HG03520 (cell line): ENCODE data around the gene PRKG1.
"Not testable (repeated sequence)": the region's sequence is repeated elsewhere in the genome, so short reads cannot be mapped to it uniquely, and the experiment has no call there.

Experiments
- ATAC-seq: cut with Tn5 transposase; IDR thresholded peaks from one replicate; pipeline ENCODE4 v1.9.1; 2021; ENCODE audit warnings: mild to moderate bottlenecking, moderate library complexity; ENCODE audit not compliant: unreplicated experiment

Gene PRKG1

GRCh38 chr10:51716981-51717380 lies 642.7 kb downstream of the PRKG1 start:
- ATAC-seq: no peak

GRCh38 chr10:51718804-51719291 lies 644.6 kb downstream of the PRKG1 start:
- ATAC-seq: no peak

- no peak for ATAC-seq
Measured at GRCh38 chr10:51724038-51724437, 649.8 kb downstream of the PRKG1 start.

GRCh38 chr10:51729822-51730555 lies 655.7 kb downstream of the PRKG1 start:
- ATAC-seq: no peak

GRCh38 chr10:51733057-51733456 lies 658.8 kb downstream of the PRKG1 start:
- no peak for ATAC-seq

- ATAC-seq: peak; percentile 71
Measured at GRCh38 chr10:51743146-51743545, 668.9 kb downstream of the PRKG1 start.

GRCh38 chr10:51744235-51745000 lies 670.1 kb downstream of the PRKG1 start:
- peak; percentile 61 for ATAC-seq

- ATAC-seq: no peak
Measured at GRCh38 chr10:51745397-51745796, 671.1 kb downstream of the PRKG1 start.

GRCh38 chr10:51747216-51747615 lies 672.9 kb downstream of the PRKG1 start:
- no peak for ATAC-seq

GRCh38 chr10:51748959-51749358 lies 674.7 kb downstream of the PRKG1 start:
- no peak for ATAC-seq

GRCh38 chr10:51758366-51758765 lies 684.1 kb downstream of the PRKG1 start:
- no peak for ATAC-seq

GRCh38 chr10:51758838-51759237 lies 684.6 kb downstream of the PRKG1 start:
- ATAC-seq: not testable (repeated sequence)

GRCh38 chr10:51759896-51760534 lies 685.7 kb downstream of the PRKG1 start:
- no peak for ATAC-seq

- ATAC-seq: no peak
Measured at GRCh38 chr10:51760864-51761640, 686.8 kb downstream of the PRKG1 start.

- ATAC-seq: no peak
Measured at GRCh38 chr10:51763746-51764145, 689.5 kb downstream of the PRKG1 start.

GRCh38 chr10:51765284-51765971 lies 691.1 kb downstream of the PRKG1 start:
- no peak for ATAC-seq

GRCh38 chr10:51766423-51767102 lies 692.3 kb downstream of the PRKG1 start:
- no peak for ATAC-seq

GRCh38 chr10:51767103-51767763 lies 692.9 kb downstream of the PRKG1 start:
- no peak for ATAC-seq

- no peak for ATAC-seq
Measured at GRCh38 chr10:51768886-51769465, 694.7 kb downstream of the PRKG1 start.
